Smooth muscle cell (in vitro differentiated cells): Measurements from ENCODE around the gene ANKRD22. TPM values are rescaled to one million over a fixed set of nuclear protein-coding genes. Genes with fewer than 3 reads are reported as not detected.
A peak's percentile ranks its signal among the peaks of the same experiment; 100 is the strongest.

Experiments
- DNase-seq: peaks from one replicate; lab custom pipeline; 2025; ENCODE audit not compliant: unreplicated experiment; lab: John Stamatoyannopoulos, UW
- H2AFZ ChIP-seq: fragments of 200-600 bp; sonication (generic); 2 replicates; pipeline ENCODE4 v1.6.0; 2016; ENCODE audit warnings: antibody characterized with exemption, low read depth, mild to moderate bottlenecking
- H3F3A ChIP-seq: fragments of 200-600 bp; sonication (generic); 2 replicates; pipeline ENCODE4 v1.6.0; 2017; ENCODE audit warnings: antibody characterized with exemption, low read depth
- H3K27ac ChIP-seq: fragments of 200-600 bp; sonication (generic); 2 replicates; pipeline ENCODE4 v1.5.1; 2016; ENCODE audit warnings: low read depth, mild to moderate bottlenecking
- H3K27me3 ChIP-seq: fragments of 200-600 bp; sonication (generic); 2 replicates; pipeline ENCODE4 v1.6.1; 2016; ENCODE audit warnings: low read depth, mild to moderate bottlenecking
- H3K36me3 ChIP-seq: fragments of 200-600 bp; sonication (generic); 2 replicates; pipeline ENCODE4 v1.5.1; 2016; ENCODE audit warnings: low read depth
- H3K4me1 ChIP-seq: fragments of 200-600 bp; sonication (generic); 2 replicates; pipeline ENCODE4 v1.5.1; 2016; ENCODE audit warnings: low read depth
- H3K4me2 ChIP-seq: fragments of 200-600 bp; sonication (generic); 2 replicates; pipeline ENCODE4 v1.6.0; 2016; ENCODE audit warnings: mild to moderate bottlenecking
- H3K4me3 ChIP-seq: fragments of 200-600 bp; sonication (generic); 2 replicates; pipeline ENCODE4 v1.5.1; 2016; ENCODE audit warnings: mild to moderate bottlenecking
- H3K79me2 ChIP-seq: fragments of 200-600 bp; sonication (generic); 2 replicates; pipeline ENCODE4 v1.6.0; 2016; ENCODE audit warnings: low read depth, mild to moderate bottlenecking
- H3K9ac ChIP-seq: fragments of 200-600 bp; sonication (generic); 2 replicates; pipeline ENCODE4 v1.6.0; 2016; ENCODE audit warnings: low read depth
- H3K9me3 ChIP-seq: fragments of 200-600 bp; sonication (generic); replicated peaks from 2 replicates; pipeline ENCODE4 v1.5.1; 2016; ENCODE audit warnings: low read depth
- H4K20me1 ChIP-seq: fragments of 200-600 bp; sonication (generic); 2 replicates; pipeline ENCODE4 v1.6.0; 2016; ENCODE audit warnings: low read depth
- CTCF ChIP-seq: fragments of 200-600 bp; sonication (generic); IDR thresholded peaks from 2 replicates; pipeline ENCODE4 v1.5.1; 2017; ENCODE audit warnings: borderline replicate concordance, mild to moderate bottlenecking, antibody characterized with exemption; ENCODE audit not compliant: insufficient read depth, poor library complexity, severe bottlenecking
- WGBS: methylation state at CpG from one replicate; pipeline ENCODE4 v1.1.7; 2016; ENCODE audit warnings: low lambda C conversion rate; 5-methylcytosine and 5-hydroxymethylcytosine counted together
- polyA plus RNA-seq: library from polyadenylated mRNA; unstranded; fragments of >200 nt; fragmentation: Nextera tagmentation; extraction: Ambion mirVana; gene quantifications from 2 replicates; pipeline ENCODE4 v1.2.1, GENCODE V29; 2016
- total RNA-seq: library from RNA; depleted of rRNA; stranded (reverse); fragments of >200 nt; gene quantifications from 2 replicates; pipeline ENCODE4 v1.2.3, GENCODE V29; 2014

Gene ANKRD22
- total and polyA plus RNA-seq, 2 experiments from 2014 or later: 1.9 to 3.4 TPM

GRCh38 chr10:88893611-88894010, 42.0 kb upstream of the ANKRD22 start:
- Histone ChIP-seq H3K27me3 (peaks cover 42% of the 10 kb centered on the region), H3K9ac (no peak overlapping the region), H3K4me2 (no peak overlapping the region), H3K4me3 (no peak overlapping the region), H3K4me1 (no peaks in the 10 kb centered on the region), H3K27ac (no peak overlapping the region), H3K9me3 (no peaks in the 10 kb centered on the region), H3K79me2 (no peaks in the 10 kb centered on the region), H3K36me3 (no peaks in the 10 kb centered on the region), H2AFZ (no peak overlapping the region), H3F3A (no peaks in the 10 kb centered on the region), H4K20me1 (no peaks in the 10 kb centered on the region)
- WGBS: 81% methylated on average over 3 of the region's 3 CpGs
- no peak for TF ChIP-seq CTCF
- no peak for DNase-seq

DNA sequence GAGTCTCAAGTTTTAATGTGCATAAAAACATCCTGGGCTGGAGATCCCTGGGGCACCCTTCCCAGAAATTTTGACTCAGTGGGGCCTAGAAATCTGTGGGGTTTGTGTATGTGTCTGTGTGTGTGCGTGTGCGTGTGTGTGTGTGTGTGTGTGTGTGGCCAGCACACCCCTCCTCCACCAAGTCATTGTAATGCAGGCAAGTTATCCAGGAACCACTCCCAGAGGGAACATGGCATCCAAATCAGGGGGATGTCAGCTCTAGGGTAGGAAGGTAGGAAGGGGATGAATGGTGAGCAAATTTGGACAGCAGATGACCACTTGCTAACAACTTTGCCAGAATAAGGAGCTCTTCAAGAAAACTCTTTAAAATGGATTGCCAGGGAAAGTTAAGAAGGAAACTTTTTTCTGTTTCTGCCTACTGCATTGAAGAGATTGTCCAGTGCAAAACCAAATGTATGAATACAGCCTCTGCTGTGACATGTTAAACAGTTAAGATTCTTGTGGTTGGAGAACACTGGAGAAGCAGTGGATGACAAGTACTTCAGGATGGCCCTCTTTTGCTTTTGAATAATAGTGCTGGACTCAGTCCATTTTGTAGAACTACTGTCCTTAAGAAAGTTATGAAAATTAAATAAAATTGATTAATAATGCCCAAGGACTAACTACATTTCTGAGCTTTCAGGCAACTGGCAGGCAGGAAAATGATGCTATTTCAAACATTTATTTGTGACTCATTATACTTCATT, 40.8 kb upstream of the ANKRD22 start:
- no peak for DNase-seq
- H3K27ac ChIP-seq: no peak overlapping the region
- TF ChIP-seq CTCF: no peak

GRCh38 chr10:88890681-88891381, 39.2 kb upstream of the ANKRD22 start:
- no peaks in the 10 kb centered on the region for H3K36me3 ChIP-seq
- H3K4me2 ChIP-seq: peak overlapping the region; percentile 2
- no peak for TF ChIP-seq CTCF
- H3F3A ChIP-seq: no peaks in the 10 kb centered on the region
- no peak for DNase-seq
- H3K9ac ChIP-seq: no peak overlapping the region
- H3K4me3 ChIP-seq: no peak overlapping the region
- no peaks in the 10 kb centered on the region for H4K20me1 ChIP-seq
- no peaks in the 10 kb centered on the region for H3K4me1 ChIP-seq
- peaks cover 57% of the 10 kb centered on the region for H3K27me3 ChIP-seq
- no peaks in the 10 kb centered on the region for H3K9me3 ChIP-seq
- WGBS: 86% methylated on average over 4 of the region's 4 CpGs
- H2AFZ ChIP-seq: no peak overlapping the region
- H3K79me2 ChIP-seq: no peaks in the 10 kb centered on the region
- H3K27ac ChIP-seq: no peak overlapping the region

More for the DNA sequence above, 40.8 kb upstream of the ANKRD22 start:
- no peaks in the 10 kb centered on the region for H4K20me1 ChIP-seq
- H3K79me2 ChIP-seq: no peaks in the 10 kb centered on the region
- H3K9me3 ChIP-seq: no peaks in the 10 kb centered on the region
- no peak overlapping the region for H3K4me3 ChIP-seq
- H3K9ac ChIP-seq: no peak overlapping the region
- no peak overlapping the region for H3K4me2 ChIP-seq
- H3K36me3 ChIP-seq: no peaks in the 10 kb centered on the region
- WGBS: 65% methylated on average over 2 of the region's 2 CpGs
- no peaks in the 10 kb centered on the region for H3K4me1 ChIP-seq
- peaks cover 48% of the 10 kb centered on the region for H3K27me3 ChIP-seq
- no peak overlapping the region for H2AFZ ChIP-seq
- H3F3A ChIP-seq: no peaks in the 10 kb centered on the region
